ENCODE results near the gene HCRT.
A peak's percentile ranks its signal among the peaks of the same experiment; 100 is the strongest.

HCRT gene

GRCh38 chr17:42177684-42178083, 7.6 kb downstream of the HCRT start:
- WGBS, 2 donors (ENCODE audit: extremely low coverage in 2 of 2, insufficient read length in 2 of 2, insufficient replicate concordance in 1 of 2): no CpG with 5 or more reads among the region's 2 CpGs
- Histone ChIP-seq H3K9ac (ENCODE audit: low read depth, low read length, poor library complexity) (no peak overlapping the region), H2AFZ (ENCODE audit: low read length) (no peak overlapping the region)

GRCh38 chr17:42174126-42174783, 11.0 kb downstream of the HCRT start:
- WGBS, 2 donors (ENCODE audit: extremely low coverage in 2 of 2, insufficient read length in 2 of 2, insufficient replicate concordance in 1 of 2): no CpG with 5 or more reads among the region's 14 CpGs
- Histone ChIP-seq H4K8ac (ENCODE audit: low read depth, low read length) (no peak overlapping the region), H3K23ac (ENCODE audit: low read depth, low read length, poor library complexity) (peak overlapping the region; percentile 65), H3K4me1 (ENCODE audit: control insufficient read depth in 2 of 2, insufficient read depth in 1 of 2, low read depth in 1 of 2, low read length in 2 of 2) (no peaks in the 10 kb centered on the region), H2AK5ac (ENCODE audit: low read depth, low read length) (peak overlapping the region; percentile 70), H3K14ac (ENCODE audit: low read length) (no peak overlapping the region), H3K18ac (ENCODE audit: low read length) (no peak overlapping the region), H3K27me3 (ENCODE audit: control insufficient read depth in 3 of 3, insufficient read depth in 3 of 3, low read depth in 1 of 3, low read length in 3 of 3) (peaks cover 0 to 49% (median 9%) of the 10 kb centered on the region in 3 experiments), H2BK15ac (ENCODE audit: low read length) (no peak overlapping the region), H3K4ac (ENCODE audit: low read length) (no peak overlapping the region), H3K9ac (ENCODE audit: low read depth, low read length, poor library complexity) (peak overlapping the region; percentile 77), H3K27ac (replicated peaks; ENCODE audit: low read length) (no peak overlapping the region), H3K79me1 (ENCODE audit: low read depth, low read length) (peaks cover 3% of the 10 kb centered on the region), H2BK120ac (ENCODE audit: low read depth, low read length) (no peak overlapping the region), H3K4me2 (ENCODE audit: insufficient read depth, low read length, poor library complexity, severe bottlenecking) (no peak overlapping the region), H4K91ac (ENCODE audit: low read depth, low read length, poor library complexity) (no peak overlapping the region), H2BK12ac (ENCODE audit: low read length) (no peak overlapping the region), H3K9me3 (replicated peaks in 1 of 2; ENCODE audit: control insufficient read depth in 2 of 2, insufficient read depth in 1 of 2, low read depth in 1 of 2, low read length in 2 of 2) (no peaks in the 10 kb centered on the region), H2BK5ac (ENCODE audit: low read length) (no peak overlapping the region), H2AFZ (ENCODE audit: low read length) (no peak overlapping the region), H3K4me3 (ENCODE audit: low read length in 2 of 2) (no peak overlapping the region), H3K36me3 (replicated peaks in 1 of 2; ENCODE audit: control insufficient read depth in 2 of 2, insufficient read depth in 2 of 2, low read length in 2 of 2) (no peaks in the 10 kb centered on the region)
- no peak for DNase-seq (ENCODE audit: low spot score)

More at GRCh38 chr17:42177684-42178083, 7.6 kb downstream of the HCRT start:
- Histone ChIP-seq H2AK5ac (ENCODE audit: low read depth, low read length) (no peak overlapping the region), H3K4ac (ENCODE audit: low read length) (no peak overlapping the region), H2BK120ac (ENCODE audit: low read depth, low read length) (no peak overlapping the region), H3K27ac (replicated peaks; ENCODE audit: low read length) (no peak overlapping the region), H3K36me3 (replicated peaks in 1 of 2; ENCODE audit: control insufficient read depth in 2 of 2, insufficient read depth in 2 of 2, low read length in 2 of 2) (no peaks in the 10 kb centered on the region), H3K4me1 (ENCODE audit: control insufficient read depth in 2 of 2, insufficient read depth in 1 of 2, low read depth in 1 of 2, low read length in 2 of 2) (peaks cover 0 to 3% of the 10 kb centered on the region in 2 donors), H3K27me3 (ENCODE audit: control insufficient read depth in 3 of 3, insufficient read depth in 3 of 3, low read depth in 1 of 3, low read length in 3 of 3) (peaks cover 10 to 53% (median 43%) of the 10 kb centered on the region in 3 experiments), H4K8ac (ENCODE audit: low read depth, low read length) (no peak overlapping the region), H4K91ac (ENCODE audit: low read depth, low read length, poor library complexity) (no peak overlapping the region), H3K9me3 (replicated peaks in 1 of 2; ENCODE audit: control insufficient read depth in 2 of 2, insufficient read depth in 1 of 2, low read depth in 1 of 2, low read length in 2 of 2) (peaks cover 0 to 2% of the 10 kb centered on the region in 2 donors), H3K4me2 (ENCODE audit: insufficient read depth, low read length, poor library complexity, severe bottlenecking) (no peak overlapping the region), H3K14ac (ENCODE audit: low read length) (no peak overlapping the region), H3K18ac (ENCODE audit: low read length) (no peak overlapping the region), H3K23ac (ENCODE audit: low read depth, low read length, poor library complexity) (no peak overlapping the region), H2BK12ac (ENCODE audit: low read length) (no peak overlapping the region), H2BK15ac (ENCODE audit: low read length) (no peak overlapping the region), H2BK5ac (ENCODE audit: low read length) (no peak overlapping the region), H3K4me3 (ENCODE audit: low read length in 2 of 2) (no peak overlapping the region), H3K79me1 (ENCODE audit: low read depth, low read length) (no peaks in the 10 kb centered on the region)
- no peak for DNase-seq (ENCODE audit: low spot score)

- no peaks in the 10 kb centered on the region for H3K4me1 ChIP-seq (ENCODE audit: control insufficient read depth in 2 of 2, insufficient read depth in 1 of 2, low read depth in 1 of 2, low read length in 2 of 2)
- no peak overlapping the region for H2BK15ac ChIP-seq (ENCODE audit: low read length)
Observed at GRCh38 chr17:42171831-42172230, 13.4 kb downstream of the HCRT start.

GRCh38 chr17:42169351-42169750, 15.9 kb downstream of the HCRT start:
- no peak overlapping the region for H2AFZ ChIP-seq (ENCODE audit: low read length)
- no CpG with 5 or more reads among the region's 29 CpGs for whole genome bisulfite sequencing, 2 donors (ENCODE audit: extremely low coverage in 2 of 2, insufficient read length in 2 of 2, insufficient replicate concordance in 1 of 2)
- no peak overlapping the region for H4K91ac ChIP-seq (ENCODE audit: low read depth, low read length, poor library complexity)

More at GRCh38 chr17:42171831-42172230, 13.4 kb downstream of the HCRT start:
- Histone ChIP-seq H3K14ac (ENCODE audit: low read length) (peak overlapping the region; percentile 89), H3K27me3 (ENCODE audit: control insufficient read depth in 3 of 3, insufficient read depth in 3 of 3, low read depth in 1 of 3, low read length in 3 of 3) (peaks cover 0 to 39% (median 1%) of the 10 kb centered on the region in 3 experiments), H3K79me1 (ENCODE audit: low read depth, low read length) (peaks cover 3% of the 10 kb centered on the region), H4K8ac (ENCODE audit: low read depth, low read length) (no peak overlapping the region), H2BK5ac (ENCODE audit: low read length) (peak overlapping the region; percentile 39), H3K4ac (ENCODE audit: low read length) (no peak overlapping the region), H2AFZ (ENCODE audit: low read length) (no peak overlapping the region), H3K36me3 (replicated peaks in 1 of 2; ENCODE audit: control insufficient read depth in 2 of 2, insufficient read depth in 2 of 2, low read length in 2 of 2) (no peaks in the 10 kb centered on the region), H4K91ac (ENCODE audit: low read depth, low read length, poor library complexity) (no peak overlapping the region), H3K4me3 (ENCODE audit: low read length in 2 of 2) (no peak overlapping the region), H2AK5ac (ENCODE audit: low read depth, low read length) (peak overlapping the region; percentile 94), H3K9me3 (replicated peaks in 1 of 2; ENCODE audit: control insufficient read depth in 2 of 2, insufficient read depth in 1 of 2, low read depth in 1 of 2, low read length in 2 of 2) (peaks cover 0 to 1% of the 10 kb centered on the region in 2 donors), H2BK12ac (ENCODE audit: low read length) (peak overlapping the region; percentile 41), H2BK120ac (ENCODE audit: low read depth, low read length) (no peak overlapping the region), H3K27ac (replicated peaks; ENCODE audit: low read length) (no peak overlapping the region), H3K9ac (ENCODE audit: low read depth, low read length, poor library complexity) (no peak overlapping the region), H3K4me2 (ENCODE audit: insufficient read depth, low read length, poor library complexity, severe bottlenecking) (no peak overlapping the region), H3K18ac (ENCODE audit: low read length) (peak overlapping the region; percentile 64), H3K23ac (ENCODE audit: low read depth, low read length, poor library complexity) (peak overlapping the region; percentile 55)
- DNase-seq (ENCODE audit: low spot score): no peak
- no CpG with 5 or more reads among the region's 11 CpGs for WGBS, 2 donors (ENCODE audit: extremely low coverage in 2 of 2, insufficient read length in 2 of 2, insufficient replicate concordance in 1 of 2)

More at GRCh38 chr17:42169351-42169750, 15.9 kb downstream of the HCRT start:
- H2BK120ac ChIP-seq (ENCODE audit: low read depth, low read length): no peak overlapping the region
- no peak overlapping the region for H4K8ac ChIP-seq (ENCODE audit: low read depth, low read length)
- H2BK15ac ChIP-seq (ENCODE audit: low read length): no peak overlapping the region
- peaks cover 0 to 1% of the 10 kb centered on the region in 2 donors for H3K9me3 ChIP-seq (replicated peaks in 1 of 2; ENCODE audit: control insufficient read depth in 2 of 2, insufficient read depth in 1 of 2, low read depth in 1 of 2, low read length in 2 of 2)
- H2BK12ac ChIP-seq (ENCODE audit: low read length): no peak overlapping the region
- H3K36me3 ChIP-seq (replicated peaks in 1 of 2; ENCODE audit: control insufficient read depth in 2 of 2, insufficient read depth in 2 of 2, low read length in 2 of 2): no peaks in the 10 kb centered on the region
- peak overlapping the region; percentile 55 for H3K23ac ChIP-seq (ENCODE audit: low read depth, low read length, poor library complexity)
- no peak overlapping the region for H3K4me3 ChIP-seq (ENCODE audit: low read length in 2 of 2)
- peak overlapping the region; percentile 38 for H3K14ac ChIP-seq (ENCODE audit: low read length)
- H3K27me3 ChIP-seq (ENCODE audit: control insufficient read depth in 3 of 3, insufficient read depth in 3 of 3, low read depth in 1 of 3, low read length in 3 of 3): peaks cover 0 to 37% (median 0%) of the 10 kb centered on the region in 3 experiments
- DNase-seq (ENCODE audit: low spot score): no peak
- peaks cover 0 to 1% of the 10 kb centered on the region in 2 donors for H3K4me1 ChIP-seq (ENCODE audit: control insufficient read depth in 2 of 2, insufficient read depth in 1 of 2, low read depth in 1 of 2, low read length in 2 of 2)
- no peak overlapping the region for H3K27ac ChIP-seq (replicated peaks; ENCODE audit: low read length)
- peak overlapping the region; percentile 23 for H3K4ac ChIP-seq (ENCODE audit: low read length)
- peak overlapping the region; percentile 30 for H3K9ac ChIP-seq (ENCODE audit: low read depth, low read length, poor library complexity)
- peak overlapping the region; percentile 79 for H2AK5ac ChIP-seq (ENCODE audit: low read depth, low read length)
- H3K4me2 ChIP-seq (ENCODE audit: insufficient read depth, low read length, poor library complexity, severe bottlenecking): no peak overlapping the region
- peaks cover 6% of the 10 kb centered on the region for H3K79me1 ChIP-seq (ENCODE audit: low read depth, low read length)
- peak overlapping the region; percentile 48 for H3K18ac ChIP-seq (ENCODE audit: low read length)
- H2BK5ac ChIP-seq (ENCODE audit: low read length): no peak overlapping the region
